Pancreas (tissue), 10 donors: Measurements from ENCODE around the gene HDAC4. TPM values are rescaled to one million over a fixed set of nuclear protein-coding genes. Genes with fewer than 3 reads are reported as not detected.

ENCODE experiments used
- ATAC-seq, 4 donors: fragments of 200-7000 bp; cut with Tn5 transposase; one replicate each; pipeline versions ENCODE4 v1.8.0 to v1.9.1; 2020; ENCODE audit warnings: mild to moderate bottlenecking in 4 of 4, moderate library complexity in 4 of 4
- DNase-seq, 6 donors: peaks; one replicate each; pipeline ENCODE4 v3.0.0-alpha.2; 2020
- FAIRE-seq: peaks from 2 replicates; lab custom pipeline; 2012; peaks lifted over from hg19 to GRCh38; lab: Jason Lieb, UNC
- H3K27ac ChIP-seq, 4 donors: fragments of 200-600 bp; sonication (generic); 1 replicate in 3 of 4; 2 replicates in 1 of 4; pipeline versions ENCODE4 v1.5.0 to v1.8.0; 2020
- H3K27me3 ChIP-seq, 4 donors: fragments of 200-600 bp; one replicate each; pipeline ENCODE4 v1.8.0; 2021
- H3K36me3 ChIP-seq, 3 donors: fragments of 200-600 bp; sonication (generic) in 1 of 3; one replicate each; pipeline versions ENCODE4 v1.5.0 to v1.8.0; 2020 to 2021
- H3K4me1 ChIP-seq, 3 donors: fragments of 200-600 bp; one replicate each; pipeline ENCODE4 v1.8.0; 2021
- H3K4me3 ChIP-seq, 4 donors: fragments of 200-600 bp; sonication (generic) in 2 of 4; one replicate each; pipeline versions ENCODE4 v1.5.0 to v1.8.0; 2020 to 2021
- H3K9me3 ChIP-seq, 4 donors: fragments of 200-600 bp; one replicate each; pipeline ENCODE4 v1.8.0; 2021
- WGBS, 2 donors: extraction: QIAGEN DNeasy Blood & Tissue Kit; methylation state at CpG; one replicate each; pipeline ENCODE4 v1.1.7; 2013; 5-methylcytosine and 5-hydroxymethylcytosine counted together
- intact Hi-C, 3 donors: fragments of 100-400 bp; cut with DNase I; formaldehyde crosslinking; loops; one replicate each; pipeline versions ENCODE4 v1.11.1 to v1.14.2; 2022
- polyA plus RNA-seq, 2 donors: library from polyadenylated mRNA; stranded (reverse); fragments of 200-250 nt; gene quantifications; one replicate each; pipeline ENCODE4 v1.2.3, GENCODE V29; 2013
- total RNA-seq, 6 donors: library from RNA; stranded (reverse); fragmentation: NEBNext Ultra II Directional in 4 of 6; extraction: Animal tissue kit (Norgen Biotek cat#: 25700) in 4 of 6; gene quantifications; one replicate each; pipeline versions ENCODE4 v1.2.1 to v1.2.4, GENCODE V29; 2021 to 2023
- TF ChIP-seq, protein P1 (sequence below), 4 donors: fragments of 200-600 bp; sonication (generic) in 3 of 4; IDR thresholded peaks; one replicate each; pipeline versions ENCODE4 v1.5.0 to v1.8.0; 2021; ENCODE audit warnings: antibody characterized with exemption in 4 of 4
- donor health status: healthy with polysubstance abuse.
- donor health status: DM: no; HTN: no; CAD: no; lungs with moderate emphysema.
- donor health status: DM: no; HTN: no; CAD: no.
- donor health status: control.
- donor health status: control.
- donor health status: Bipolar disorder and iron deficiency.
- donor health status: DM: yes; HTN: yes; CAD: no.
- donor health status: DM: no; HTN: no; CAD: no.
- donor health status: DM: no; HTN: no; CAD: no.
- donor health status: DM: yes; HTN: yes; CAD: no.

HDAC4 gene
- total and polyA plus RNA-seq, 8 donors = 8.2 to 31.8 (median 16.6) TPM

- TF ChIP-seq, protein P1, sequence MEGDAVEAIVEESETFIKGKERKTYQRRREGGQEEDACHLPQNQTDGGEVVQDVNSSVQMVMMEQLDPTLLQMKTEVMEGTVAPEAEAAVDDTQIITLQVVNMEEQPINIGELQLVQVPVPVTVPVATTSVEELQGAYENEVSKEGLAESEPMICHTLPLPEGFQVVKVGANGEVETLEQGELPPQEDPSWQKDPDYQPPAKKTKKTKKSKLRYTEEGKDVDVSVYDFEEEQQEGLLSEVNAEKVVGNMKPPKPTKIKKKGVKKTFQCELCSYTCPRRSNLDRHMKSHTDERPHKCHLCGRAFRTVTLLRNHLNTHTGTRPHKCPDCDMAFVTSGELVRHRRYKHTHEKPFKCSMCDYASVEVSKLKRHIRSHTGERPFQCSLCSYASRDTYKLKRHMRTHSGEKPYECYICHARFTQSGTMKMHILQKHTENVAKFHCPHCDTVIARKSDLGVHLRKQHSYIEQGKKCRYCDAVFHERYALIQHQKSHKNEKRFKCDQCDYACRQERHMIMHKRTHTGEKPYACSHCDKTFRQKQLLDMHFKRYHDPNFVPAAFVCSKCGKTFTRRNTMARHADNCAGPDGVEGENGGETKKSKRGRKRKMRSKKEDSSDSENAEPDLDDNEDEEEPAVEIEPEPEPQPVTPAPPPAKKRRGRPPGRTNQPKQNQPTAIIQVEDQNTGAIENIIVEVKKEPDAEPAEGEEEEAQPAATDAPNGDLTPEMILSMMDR (IDR thresholded peaks at IDR 0.05) = no peak
- Histone ChIP-seq H3K4me1 (no peaks in the 10 kb centered on the region), H3K27ac (no peak overlapping the region), H3K9me3 (no peaks in the 10 kb centered on the region), H3K27me3 (no peaks in the 10 kb centered on the region), H3K4me3 (no peak overlapping the region), H3K36me3 (no peaks in the 10 kb centered on the region)
- no peak for ATAC-seq
- DNase-seq = no peak
- whole genome bisulfite sequencing, 2 donors = 67 to 82% methylated on average over 18 of the region's 18 CpGs
- no peak for FAIRE-seq
- intact Hi-C loops = no loop called here
Observed at GRCh38 chr2:239042551-239043320, 358.1 kb downstream of the HDAC4 start.

DNA sequence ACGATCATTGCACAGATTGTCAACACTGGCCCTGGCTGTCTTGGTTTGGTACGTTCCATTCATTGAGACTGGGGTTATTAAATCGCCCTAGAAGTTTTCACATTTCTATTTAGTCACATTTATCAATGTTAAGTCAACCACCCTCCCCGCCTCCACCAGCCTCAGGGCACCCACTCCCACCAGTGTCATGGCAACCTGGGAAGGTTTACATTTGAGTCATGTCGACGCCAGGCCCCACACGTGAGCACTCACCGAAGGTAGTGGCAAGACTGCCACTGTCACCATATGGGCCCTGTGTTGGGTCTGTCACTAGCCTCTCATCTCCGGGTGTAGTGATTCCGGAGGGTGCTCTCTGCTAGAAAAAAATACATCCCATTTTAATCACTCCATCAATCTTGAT, 358.8 kb downstream of the HDAC4 start:
- Histone ChIP-seq H3K9me3 (no peaks in the 10 kb centered on the region), H3K36me3 (no peaks in the 10 kb centered on the region), H3K27ac (no peak overlapping the region), H3K27me3 (no peaks in the 10 kb centered on the region), H3K4me1 (no peaks in the 10 kb centered on the region), H3K4me3 (no peak overlapping the region)
- ATAC-seq = no peak
- no peak for FAIRE-seq
- WGBS, 2 donors = 57 to 60% methylated on average over 10 of the region's 10 CpGs
- TF ChIP-seq, protein P1 (IDR thresholded peaks at IDR 0.05) = no peak
- intact Hi-C loops = no loop called here
- no peak for DNase-seq

GRCh38 chr2:239041062-239041461, 359.8 kb downstream of the HDAC4 start:
- TF ChIP-seq, protein P1 (IDR thresholded peaks at IDR 0.05) = no peak
- DNase-seq (peak in 2 of 6 donors; percentile 17 to 35), ATAC-seq (no peak), FAIRE-seq (no peak)
- no peaks in the 10 kb centered on the region for H3K4me1 ChIP-seq
- H3K9me3 ChIP-seq = no peaks in the 10 kb centered on the region
- H3K27ac ChIP-seq = no peak overlapping the region
- H3K4me3 ChIP-seq = no peak overlapping the region
- 63 to 74% methylated on average over 14 of the region's 14 CpGs for WGBS, 2 donors
- no peaks in the 10 kb centered on the region for H3K27me3 ChIP-seq
- intact Hi-C loops = no loop called here
- H3K36me3 ChIP-seq = no peaks in the 10 kb centered on the region

- H3K9me3 ChIP-seq = no peaks in the 10 kb centered on the region
- WGBS, 2 donors = 54 to 63% methylated on average over 15 of the region's 15 CpGs
- H3K4me1 ChIP-seq = no peaks in the 10 kb centered on the region
- intact Hi-C loops = no loop called here
- no peak for ATAC-seq
- H3K36me3 ChIP-seq = no peaks in the 10 kb centered on the region
- DNase-seq = peak in 2 of 6 donors; percentile 45 to 57
- no peak overlapping the region for H3K4me3 ChIP-seq
- no peak overlapping the region for H3K27ac ChIP-seq
- H3K27me3 ChIP-seq = no peaks in the 10 kb centered on the region
- TF ChIP-seq, protein P1 (IDR thresholded peaks at IDR 0.05) = no peak
- no peak for FAIRE-seq
Observed at GRCh38 chr2:239040152-239040761, 360.6 kb downstream of the HDAC4 start.

GRCh38 chr2:239039479-239039861, 361.4 kb downstream of the HDAC4 start:
- no peaks in the 10 kb centered on the region for H3K9me3 ChIP-seq
- H3K4me1 ChIP-seq = no peaks in the 10 kb centered on the region
- H3K4me3 ChIP-seq = no peak overlapping the region
- DNase-seq (peak in 2 of 6 donors; percentile 33 to 52), ATAC-seq (no peak), FAIRE-seq (no peak)
- H3K36me3 ChIP-seq = no peaks in the 10 kb centered on the region
- WGBS, 2 donors = 71 to 81% methylated on average over 11 of the region's 11 CpGs
- intact Hi-C loops = loop anchor here in 2 of 3 donors (5.0 to 10.0 kb wide), 3 partner anchors 953 to 1105 kb away; partner anchors contain the start of gene OTOS (in 1 of the 2)
- H3K27ac ChIP-seq = no peak overlapping the region
- TF ChIP-seq, protein P1 (IDR thresholded peaks at IDR 0.05) = no peak
- no peaks in the 10 kb centered on the region for H3K27me3 ChIP-seq
